ENCODE data around the gene PTPRN.

DNA sequence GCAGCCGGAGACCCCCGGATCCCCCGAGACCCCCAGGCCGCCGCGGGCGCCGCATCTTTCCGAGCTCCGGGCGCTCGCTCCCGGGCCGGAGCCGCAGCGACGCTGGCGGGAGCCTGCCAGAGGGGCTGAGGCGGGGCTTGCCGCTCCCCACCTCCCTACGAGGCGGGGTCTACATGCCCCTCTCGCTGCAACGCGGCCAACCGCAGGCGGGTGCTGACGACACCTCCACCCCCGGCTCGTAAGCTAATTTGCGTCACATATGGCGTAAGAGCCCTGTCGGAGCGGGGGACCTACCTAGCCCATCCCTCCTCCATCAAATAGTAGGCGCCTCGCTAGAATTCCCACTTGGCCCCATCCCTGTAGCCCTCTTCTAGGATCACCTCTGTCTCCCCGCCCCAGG lies at the start of gene PTPRN:
- TF ChIP-seq, protein P1, sequence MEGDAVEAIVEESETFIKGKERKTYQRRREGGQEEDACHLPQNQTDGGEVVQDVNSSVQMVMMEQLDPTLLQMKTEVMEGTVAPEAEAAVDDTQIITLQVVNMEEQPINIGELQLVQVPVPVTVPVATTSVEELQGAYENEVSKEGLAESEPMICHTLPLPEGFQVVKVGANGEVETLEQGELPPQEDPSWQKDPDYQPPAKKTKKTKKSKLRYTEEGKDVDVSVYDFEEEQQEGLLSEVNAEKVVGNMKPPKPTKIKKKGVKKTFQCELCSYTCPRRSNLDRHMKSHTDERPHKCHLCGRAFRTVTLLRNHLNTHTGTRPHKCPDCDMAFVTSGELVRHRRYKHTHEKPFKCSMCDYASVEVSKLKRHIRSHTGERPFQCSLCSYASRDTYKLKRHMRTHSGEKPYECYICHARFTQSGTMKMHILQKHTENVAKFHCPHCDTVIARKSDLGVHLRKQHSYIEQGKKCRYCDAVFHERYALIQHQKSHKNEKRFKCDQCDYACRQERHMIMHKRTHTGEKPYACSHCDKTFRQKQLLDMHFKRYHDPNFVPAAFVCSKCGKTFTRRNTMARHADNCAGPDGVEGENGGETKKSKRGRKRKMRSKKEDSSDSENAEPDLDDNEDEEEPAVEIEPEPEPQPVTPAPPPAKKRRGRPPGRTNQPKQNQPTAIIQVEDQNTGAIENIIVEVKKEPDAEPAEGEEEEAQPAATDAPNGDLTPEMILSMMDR (IDR thresholded peaks at IDR 0.05; ENCODE audit: low read length): no peak
- no peak for TF ChIP-seq EZH2 (IDR thresholded peaks at IDR 0.05; ENCODE audit: borderline replicate concordance, low read length)
